HepG2 (cell line): Measurements from ENCODE around the gene ERBB4.

ENCODE experiments used
- KLF15 ChIP-seq: sonication (generic); formaldehyde crosslinking; IDR thresholded peaks from 2 replicates; pipeline ENCODE4 v1.8.1; 2023; ENCODE audit warnings: borderline replicate concordance, mild to moderate bottlenecking, inconsistent platforms, missing genetic modification reagents, mixed read lengths
- MXD1 ChIP-seq: sonication (generic); formaldehyde crosslinking; IDR thresholded peaks from 2 replicates; pipeline ENCODE4 v1.4.0; 2020; ENCODE audit warnings: mild to moderate bottlenecking, missing genetic modification reagents
- MXI1 ChIP-seq: IDR thresholded peaks from 3 replicates; pipeline ENCODE4 v1.6.1; 2012; ENCODE audit warnings: low read depth, low read length, inconsistent platforms, borderline replicate concordance
- POGZ ChIP-seq: sonication (generic); formaldehyde crosslinking; IDR thresholded peaks from 2 replicates; pipeline ENCODE4 v1.4.0; 2020; ENCODE audit warnings: mild to moderate bottlenecking, missing genetic modification reagents
- POLR2AphosphoS5 ChIP-seq: IDR thresholded peaks from 2 replicates; pipeline ENCODE4 v1.6.1; 2012; ENCODE audit warnings: low read depth, low read length
- TARDBP ChIP-seq: sonication (generic); formaldehyde crosslinking; IDR thresholded peaks from 2 replicates; pipeline ENCODE4 v1.8.0; 2022; ENCODE audit warnings: mild to moderate bottlenecking, missing genetic modification reagents
- ZNF24 ChIP-seq: fragments of 450-650 bp; IDR thresholded peaks from 2 replicates; pipeline ENCODE4 v1.6.1; 2017; ENCODE audit warnings: antibody characterized with exemption, mild to moderate bottlenecking
- ZNF687 ChIP-seq: sonication (generic); formaldehyde crosslinking; IDR thresholded peaks from 2 replicates; pipeline ENCODE4 v1.5.1; 2020; ENCODE audit warnings: mild to moderate bottlenecking, missing genetic modification reagents, moderate library complexity
- TF ChIP-seq, protein P1 (sequence below), 2 experiments: sonication (generic) in 1 of 2; formaldehyde crosslinking in 1 of 2; IDR thresholded peaks; 2 replicates each; pipeline versions ENCODE4 v1.5.1 to v1.6.1; 2011 to 2020; ENCODE audit warnings: borderline replicate concordance in 1 of 2, low read depth in 1 of 2, low read length in 1 of 2, mild to moderate bottlenecking in 1 of 2, missing genetic modification reagents in 1 of 2, moderate library complexity in 1 of 2

DNA sequence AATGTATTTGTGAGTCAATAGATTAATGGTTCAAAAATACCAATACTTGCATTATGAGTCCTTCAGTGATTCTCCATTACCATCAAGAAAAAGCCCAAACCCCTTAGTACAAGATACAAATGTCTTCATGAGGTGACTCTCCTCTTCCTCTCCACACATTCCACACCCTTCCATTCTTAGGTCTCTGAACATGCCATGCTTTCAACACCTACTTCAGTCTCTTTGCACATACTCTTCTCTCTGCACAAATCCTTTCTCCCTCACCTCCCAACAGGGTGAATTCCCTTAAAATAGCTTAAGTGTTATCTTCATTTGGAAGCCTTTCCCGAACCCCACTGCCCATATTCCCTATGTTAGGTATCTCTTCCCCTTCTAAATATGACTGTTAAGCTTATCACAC lies 131.9 kb downstream of the ERBB4 start:
- no peak for TF ChIP-seq MXI1
- TF ChIP-seq, protein P1, sequence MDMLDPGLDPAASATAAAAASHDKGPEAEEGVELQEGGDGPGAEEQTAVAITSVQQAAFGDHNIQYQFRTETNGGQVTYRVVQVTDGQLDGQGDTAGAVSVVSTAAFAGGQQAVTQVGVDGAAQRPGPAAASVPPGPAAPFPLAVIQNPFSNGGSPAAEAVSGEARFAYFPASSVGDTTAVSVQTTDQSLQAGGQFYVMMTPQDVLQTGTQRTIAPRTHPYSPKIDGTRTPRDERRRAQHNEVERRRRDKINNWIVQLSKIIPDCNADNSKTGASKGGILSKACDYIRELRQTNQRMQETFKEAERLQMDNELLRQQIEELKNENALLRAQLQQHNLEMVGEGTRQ (IDR thresholded peaks at IDR 0.05; ENCODE audit: low read depth, low read length), result no peak
- TF ChIP-seq, protein P1 (CRISPR knock-in tag; IDR thresholded peaks at IDR 0.05; ENCODE audit: borderline replicate concordance), result no peak
- no peak for TF ChIP-seq KLF15 (CRISPR knock-in tag)
- no peak for TF ChIP-seq ZNF687 (CRISPR knock-in tag)
- TF ChIP-seq MXD1 (CRISPR knock-in tag), result no peak
- no peak for TF ChIP-seq TARDBP
- TF ChIP-seq POLR2AphosphoS5, result no peak
- TF ChIP-seq POGZ (CRISPR knock-in tag), result no peak
- TF ChIP-seq ZNF24, result no peak
